ENCODE results near the gene DNAH12. TPM values are rescaled to one million over a fixed set of nuclear protein-coding genes. Genes with fewer than 3 reads are reported as not detected.

The DNAH12 gene
- total and polyA plus RNA-seq, 9 of the 15 experiments (the other 6 are each of a cell fraction or from before 2014, with no cell fraction given) = 0.01 to 0.04 (median 0.01) TPM; not detected in 5

DNA sequence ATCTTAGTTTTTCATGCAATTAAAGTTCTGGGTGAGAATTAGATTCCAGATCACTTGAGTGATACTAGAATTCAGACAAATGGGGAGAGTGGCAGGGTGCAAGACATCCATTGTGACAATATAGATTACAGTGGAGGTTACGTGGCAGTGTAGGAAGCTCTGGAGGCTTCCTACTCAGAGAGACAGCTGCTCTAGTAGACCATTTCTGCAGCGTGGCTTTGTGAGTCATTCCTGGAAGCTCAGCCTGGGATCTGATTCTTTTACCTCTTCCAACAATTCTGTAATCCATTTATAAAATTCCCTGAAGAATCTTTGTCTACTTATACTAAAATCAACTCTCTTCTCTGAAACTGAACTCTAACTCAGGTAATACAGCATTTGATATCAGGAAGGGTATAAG is 161.2 kb downstream of the DNAH12 start:
- intact Hi-C loops (cut with micrococcal nuclease) (no loop called here), in situ Hi-C loops (cut with MboI) (no loop called here)
- Histone ChIP-seq H3K9me1 (ENCODE audit: control insufficient read depth, insufficient read depth, low read length) (no peaks in the 10 kb centered on the region), H2AFZ (ENCODE audit: low read depth, low read length) (no peak overlapping the region), H3K9me3 (replicated peaks; ENCODE audit: control insufficient read depth, insufficient read depth, low read depth, low read length) (no peaks in the 10 kb centered on the region), H3K4me2 (ENCODE audit: insufficient read depth, low read length) (no peak overlapping the region), H3K27ac (ENCODE audit: extremely low read depth, low read depth, low read length) (no peak overlapping the region), H4K20me1 (replicated peaks; ENCODE audit: control insufficient read depth, insufficient read depth, low read length) (no peaks in the 10 kb centered on the region), H3K9ac (ENCODE audit: insufficient read depth in 1 of 2, low read depth in 2 of 2, low read length in 2 of 2) (no peak overlapping the region), H3K4me3 (no peak overlapping the region), H3K79me2 (ENCODE audit: control insufficient read depth, insufficient read depth, low read length) (no peaks in the 10 kb centered on the region), H3K4me1 (replicated peaks in 1 of 2; ENCODE audit: control insufficient read depth in 2 of 2, insufficient read depth in 2 of 2, low read length in 2 of 2) (no peaks in the 10 kb centered on the region), H3K36me3 (ENCODE audit: control insufficient read depth, insufficient read depth, low read length) (no peaks in the 10 kb centered on the region), H3K27me3 (ENCODE audit: control insufficient read depth in 2 of 2, insufficient read depth in 2 of 2, low read length in 2 of 2) (no peaks in the 10 kb centered on the region)
- TF ChIP-seq, protein P1, sequence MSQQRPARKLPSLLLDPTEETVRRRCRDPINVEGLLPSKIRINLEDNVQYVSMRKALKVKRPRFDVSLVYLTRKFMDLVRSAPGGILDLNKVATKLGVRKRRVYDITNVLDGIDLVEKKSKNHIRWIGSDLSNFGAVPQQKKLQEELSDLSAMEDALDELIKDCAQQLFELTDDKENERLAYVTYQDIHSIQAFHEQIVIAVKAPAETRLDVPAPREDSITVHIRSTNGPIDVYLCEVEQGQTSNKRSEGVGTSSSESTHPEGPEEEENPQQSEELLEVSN (IDR thresholded peaks at IDR 0.05; ENCODE audit: borderline replicate concordance in 1 of 2, extremely low read depth in 1 of 2, insufficient read depth in 1 of 2, insufficient read length in 1 of 2, low read depth in 1 of 2, low read length in 1 of 2, poor library complexity in 1 of 2, severe bottlenecking in 1 of 2) = no peak
- TF ChIP-seq HDGF (IDR thresholded peaks at IDR 0.05) = no peak
- TF ChIP-seq PHTF2 (CRISPR knock-in tag; IDR thresholded peaks at IDR 0.05) = no peak
- TF ChIP-seq SMAD1 (IDR thresholded peaks at IDR 0.05; ENCODE audit: low read depth, low read length, partially characterized antibody) = no peak
- POLR2A ChIA-PET = no interaction called here
- DNase-seq (ENCODE audit: extremely low read depth in 1 of 4, low spot score in 3 of 4) (no peak), FAIRE-seq (no peak), ATAC-seq (no peak)
- BruUV-seq (replicated peaks) = no TSS peak
- CTCF ChIA-PET (ENCODE audit: low intra/inter-chr PET ratio) = no interaction called here
- 13% methylated on average over 2 of the region's 2 CpGs for WGBS (ENCODE audit: insufficient coverage, low coverage, missing lambda C conversion rate)

GRCh38 chr3:57370341-57370740 is 173.8 kb downstream of the DNAH12 start:
- no peak overlapping the region for H3K4me2 ChIP-seq (ENCODE audit: insufficient read depth, low read length)
- no peaks in the 10 kb centered on the region; a peak in 1 of 5 replicates for H3K27me3 ChIP-seq (ENCODE audit: control insufficient read depth in 2 of 2, insufficient read depth in 2 of 2, low read length in 2 of 2)
- H4K20me1 ChIP-seq (replicated peaks; ENCODE audit: control insufficient read depth, insufficient read depth, low read length) = no peaks in the 10 kb centered on the region
- no peak overlapping the region for H3K27ac ChIP-seq (ENCODE audit: extremely low read depth, low read depth, low read length)
- TF ChIP-seq STAG1 (CRISPR knock-in tag; IDR thresholded peaks at IDR 0.05; ENCODE audit: borderline replicate concordance) (no peak), PKNOX1 (IDR thresholded peaks at IDR 0.05) (no peak), DACH1 (IDR thresholded peaks at IDR 0.05; ENCODE audit: partially characterized antibody) (no peak)
- TF ChIP-seq, protein P2, sequence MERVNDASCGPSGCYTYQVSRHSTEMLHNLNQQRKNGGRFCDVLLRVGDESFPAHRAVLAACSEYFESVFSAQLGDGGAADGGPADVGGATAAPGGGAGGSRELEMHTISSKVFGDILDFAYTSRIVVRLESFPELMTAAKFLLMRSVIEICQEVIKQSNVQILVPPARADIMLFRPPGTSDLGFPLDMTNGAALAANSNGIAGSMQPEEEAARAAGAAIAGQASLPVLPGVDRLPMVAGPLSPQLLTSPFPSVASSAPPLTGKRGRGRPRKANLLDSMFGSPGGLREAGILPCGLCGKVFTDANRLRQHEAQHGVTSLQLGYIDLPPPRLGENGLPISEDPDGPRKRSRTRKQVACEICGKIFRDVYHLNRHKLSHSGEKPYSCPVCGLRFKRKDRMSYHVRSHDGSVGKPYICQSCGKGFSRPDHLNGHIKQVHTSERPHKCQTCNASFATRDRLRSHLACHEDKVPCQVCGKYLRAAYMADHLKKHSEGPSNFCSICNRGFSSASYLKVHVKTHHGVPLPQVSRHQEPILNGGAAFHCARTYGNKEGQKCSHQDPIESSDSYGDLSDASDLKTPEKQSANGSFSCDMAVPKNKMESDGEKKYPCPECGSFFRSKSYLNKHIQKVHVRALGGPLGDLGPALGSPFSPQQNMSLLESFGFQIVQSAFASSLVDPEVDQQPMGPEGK (CRISPR knock-in tag; IDR thresholded peaks at IDR 0.05; ENCODE audit: borderline replicate concordance) = no peak
- H3K4me1 ChIP-seq (replicated peaks in 1 of 2; ENCODE audit: control insufficient read depth in 2 of 2, insufficient read depth in 2 of 2, low read length in 2 of 2) = no peaks in the 10 kb centered on the region; a peak in 1 of 5 replicates
- H3K36me3 ChIP-seq (ENCODE audit: control insufficient read depth, insufficient read depth, low read length) = no peaks in the 10 kb centered on the region
- no peak for DNase-seq (ENCODE audit: extremely low read depth in 1 of 4, low spot score in 3 of 4)
- H3K9me3 ChIP-seq (replicated peaks; ENCODE audit: control insufficient read depth, insufficient read depth, low read depth, low read length) = no peaks in the 10 kb centered on the region
- no peak overlapping the region for H3K4me3 ChIP-seq
- no peak for ATAC-seq
- 0% methylated on average over 1 of the region's 1 CpG for WGBS (ENCODE audit: insufficient coverage, low coverage, missing lambda C conversion rate)
- H3K79me2 ChIP-seq (ENCODE audit: control insufficient read depth, insufficient read depth, low read length) = no peaks in the 10 kb centered on the region
- no TSS peak for BruUV-seq (replicated peaks)
- no peak overlapping the region for H3K9ac ChIP-seq (ENCODE audit: insufficient read depth in 1 of 2, low read depth in 2 of 2, low read length in 2 of 2)
- ChIA-PET CTCF (ENCODE audit: low intra/inter-chr PET ratio) (no interaction called here), POLR2A (interaction anchor here (1.0 to 1.5 kb wide), 2 partner anchors 10 to 16 kb away, joined by 4 read pairs; no protein-coding TSS in a partner anchor)
- no peak for FAIRE-seq
- H2AFZ ChIP-seq (ENCODE audit: low read depth, low read length) = no peak overlapping the region
- H3K9me1 ChIP-seq (ENCODE audit: control insufficient read depth, insufficient read depth, low read length) = no peaks in the 10 kb centered on the region
- intact Hi-C loops (cut with micrococcal nuclease) (no loop called here), in situ Hi-C loops (cut with MboI) (no loop called here)
